IMR-90 (cell line): Measurements from ENCODE around the gene KCNJ16. TPM values are rescaled to one million over a fixed set of nuclear protein-coding genes. Genes with fewer than 3 reads are reported as not detected.

ENCODE experiments used
- ATAC-seq: fragments of 200-7000 bp; cut with Tn5 transposase; 2 replicates; pipeline ENCODE4 v1.9.1; 2020; ENCODE audit warnings: low read depth, mild to moderate bottlenecking, moderate library complexity
- BruUV-seq: library from RNA; stranded (reverse); fragments of 400-500 nt; replicated peaks from 2 replicates; lab custom pipeline; 2021; lab: Mats Ljungman, UMichigan
- CTCF ChIA-PET: fragments of 300-600 bp; formaldehyde crosslinking; extraction: SDS; loops from one replicate; lab custom pipeline; 2021; ENCODE audit warnings: antibody characterized with exemption; lab: Yijun Ruan, JAX
- POLR2A ChIA-PET: fragments of 300-600 bp; sonication (Branson Sonifier 250); formaldehyde crosslinking; loops from one replicate; lab custom pipeline; 2022; ENCODE audit warnings: antibody characterized with exemption; ENCODE audit not compliant: unreplicated experiment; lab: Charles Lee
- DNase-seq: peaks from one replicate; pipeline ENCODE4 v3.0.0; 2013
- H2AFZ ChIP-seq: replicated peaks from 2 replicates; pipeline ENCODE3; 2013; ENCODE audit warnings: low read length, mild to moderate bottlenecking; ENCODE audit not compliant: poor library complexity
- H2AK5ac ChIP-seq: 2 replicates; pipeline ENCODE4 v1.6.1; 2013; ENCODE audit warnings: low read depth, low read length, inconsistent platforms
- H2AK9ac ChIP-seq: replicated peaks from 2 replicates; pipeline ENCODE3; 2013; ENCODE audit warnings: mild to moderate bottlenecking, low read depth, low read length, moderate library complexity; ENCODE audit not compliant: poor library complexity
- H2BK120ac ChIP-seq: 2 replicates; pipeline ENCODE4 v1.6.1; 2013; ENCODE audit warnings: low read depth, low read length, inconsistent platforms
- H2BK15ac ChIP-seq: 3 replicates; pipeline ENCODE4 v1.6.1; 2013; ENCODE audit warnings: low read depth, low read length, inconsistent platforms
- H2BK20ac ChIP-seq: 2 replicates; pipeline ENCODE4 v1.6.1; 2013; ENCODE audit warnings: low read depth, mild to moderate bottlenecking, inconsistent platforms, low read length, moderate library complexity
- H2BK5ac ChIP-seq: 2 replicates; pipeline ENCODE4 v1.6.1; 2013; ENCODE audit warnings: mild to moderate bottlenecking, low read depth, low read length, inconsistent platforms; ENCODE audit not compliant: poor library complexity, severe bottlenecking
- H3K14ac ChIP-seq: replicated peaks from 2 replicates; pipeline ENCODE4 v1.6.1; 2013; ENCODE audit warnings: low read depth, low read length, inconsistent platforms
- H3K18ac ChIP-seq: 2 replicates; pipeline ENCODE4 v1.6.1; 2013; ENCODE audit warnings: low read depth, low read length, control low read depth
- H3K23ac ChIP-seq: 2 replicates; pipeline ENCODE4 v1.6.1; 2013; ENCODE audit warnings: low read depth, low read length, inconsistent platforms
- H3K27ac ChIP-seq: 2 replicates; pipeline ENCODE4 v1.5.1; 2013; ENCODE audit warnings: mild to moderate bottlenecking, control low read depth, low read length; ENCODE audit not compliant: insufficient read depth
- H3K27me3 ChIP-seq: 2 replicates; pipeline ENCODE4 v1.6.1; 2013; ENCODE audit warnings: low read length; ENCODE audit not compliant: control insufficient read depth, insufficient read depth
- H3K36me3 ChIP-seq: 2 replicates; pipeline ENCODE4 v1.6.1; 2013; ENCODE audit warnings: low read length, mixed read lengths; ENCODE audit not compliant: control insufficient read depth, insufficient read depth
- H3K4ac ChIP-seq: 2 replicates; pipeline ENCODE4 v1.6.1; 2013; ENCODE audit warnings: low read depth, low read length, inconsistent platforms
- H3K4me1 ChIP-seq: 2 replicates; pipeline ENCODE4 v1.6.1; 2013; ENCODE audit warnings: low read length, mixed read lengths; ENCODE audit not compliant: control insufficient read depth, insufficient read depth
- H3K4me2 ChIP-seq: 2 replicates; pipeline ENCODE4 v1.6.1; 2013; ENCODE audit warnings: low read depth, mild to moderate bottlenecking, control low read depth, low read length, moderate library complexity
- H3K4me3 ChIP-seq: 2 replicates; pipeline ENCODE4 v1.5.1; 2013; ENCODE audit warnings: low read depth, mild to moderate bottlenecking, control low read depth, low read length, moderate library complexity; ENCODE audit not compliant: insufficient read depth
- H3K56ac ChIP-seq: 2 replicates; pipeline ENCODE4 v1.6.1; 2013; ENCODE audit warnings: low read length, inconsistent platforms; ENCODE audit not compliant: insufficient read depth; ENCODE audit errors: extremely low read depth
- H3K79me1 ChIP-seq, 2 experiments: 2 replicates each; pipeline ENCODE4 v1.6.1; 2013; ENCODE audit warnings: low read length in 2 of 2, inconsistent platforms in 1 of 2, low read depth in 1 of 2
- H3K9ac ChIP-seq: 2 replicates; pipeline ENCODE4 v1.6.1; 2013; ENCODE audit warnings: low read depth, low read length, control low read depth
- H3K9me1 ChIP-seq: 2 replicates; pipeline ENCODE4 v1.6.1; 2013; ENCODE audit warnings: low read length, inconsistent platforms; ENCODE audit not compliant: insufficient read depth
- H3K9me3 ChIP-seq: 2 replicates; pipeline ENCODE4 v1.6.1; 2013; ENCODE audit warnings: low read length; ENCODE audit not compliant: control insufficient read depth, insufficient read depth
- H4K20me1 ChIP-seq: 2 replicates; pipeline ENCODE4 v1.6.1; 2013; ENCODE audit warnings: low read length, inconsistent platforms; ENCODE audit not compliant: insufficient read depth
- H4K5ac ChIP-seq: 2 replicates; pipeline ENCODE4 v1.6.1; 2013; ENCODE audit warnings: mild to moderate bottlenecking, low read depth, low read length, control low read depth
- H4K8ac ChIP-seq, 2 experiments: 2 replicates each; pipeline ENCODE4 v1.6.1; 2013; ENCODE audit warnings: low read depth in 2 of 2, low read length in 2 of 2, control low read depth in 1 of 2, inconsistent platforms in 1 of 2
- H4K91ac ChIP-seq: 2 replicates; pipeline ENCODE4 v1.6.1; 2013; ENCODE audit warnings: low read depth, low read length, inconsistent platforms; ENCODE audit not compliant: insufficient read depth
- BHLHE40 ChIP-seq: fragments of 150-350 bp; IDR thresholded peaks from 2 replicates; pipeline ENCODE4 v1.6.1; 2016; ENCODE audit warnings: mild to moderate bottlenecking, low read depth, low read length
- CEBPB ChIP-seq: IDR thresholded peaks from 2 replicates; pipeline ENCODE4 v1.6.1; 2012; ENCODE audit warnings: low read depth, low read length, improper control_type of control experiment
- MAFK ChIP-seq: IDR thresholded peaks from 2 replicates; pipeline ENCODE4 v1.6.1; 2012; ENCODE audit warnings: low read depth, low read length, improper control_type of control experiment
- MXI1 ChIP-seq: IDR thresholded peaks from 2 replicates; pipeline ENCODE4 v1.6.1; 2012; ENCODE audit warnings: low read depth, mild to moderate bottlenecking, low read length, moderate library complexity, borderline replicate concordance
- POLR2A ChIP-seq: IDR thresholded peaks from 2 replicates; pipeline ENCODE4 v1.6.1; 2012; ENCODE audit warnings: mild to moderate bottlenecking, low read depth, low read length
- RCOR1 ChIP-seq: IDR thresholded peaks from 2 replicates; pipeline ENCODE4 v1.6.1; 2012; ENCODE audit warnings: mild to moderate bottlenecking, low read length, improper control_type of control experiment; ENCODE audit not compliant: insufficient replicate concordance
- RFX5 ChIP-seq: IDR thresholded peaks from 2 replicates; pipeline ENCODE4 v1.8.0; 2012; ENCODE audit warnings: low read depth, mild to moderate bottlenecking, low read length, moderate library complexity
- SMC3 ChIP-seq: fragments of 150-350 bp; IDR thresholded peaks from 2 replicates; pipeline ENCODE4 v1.6.1; 2016; ENCODE audit warnings: low read depth, mild to moderate bottlenecking, antibody characterized with exemption, low read length, moderate library complexity
- WGBS, 2 experiments: methylation state at CpG; one replicate each; pipeline versions ENCODE4 v1.1.5 to v1.1.7; 2013; ENCODE audit warnings: missing lambda C conversion rate in 2 of 2; ENCODE audit not compliant: insufficient read length in 1 of 2; ENCODE audit errors: extremely low coverage in 2 of 2; 5-methylcytosine and 5-hydroxymethylcytosine counted together
- dilution Hi-C: fragments of 300-500 bp; cut with HindIII; formaldehyde crosslinking; loops from one replicate; pipeline ENCODE4 v1.14.3; 2018; ENCODE audit warnings: low sequenced_read_pairs; ENCODE audit not compliant: unreplicated experiment
- in situ Hi-C: fragments of 300-500 bp; cut with MboI; formaldehyde crosslinking; loops from 3 replicates; pipeline ENCODE4 v1.14.3; 2019; ENCODE audit warnings: low sequenced_read_pairs, inconsistent platforms, mixed read lengths
- intact Hi-C: fragments of 100-400 bp; cut with micrococcal nuclease; formaldehyde crosslinking; loops from 2 replicates; pipeline ENCODE4 v1.10.0; 2022
- polyA plus RNA-seq, 3 experiments: library from polyadenylated mRNA; depleted of rRNA; stranded (reverse); fragments of >200 nt; gene quantifications; 2 replicates each; pipeline ENCODE4 v1.2.3, GENCODE V29; 2012; ENCODE audit warnings: low replicate concordance in 1 of 3
- total RNA-seq: library from RNA; depleted of rRNA; stranded (reverse); fragments of >200 nt; gene quantifications from 2 replicates; pipeline ENCODE4 v1.2.3, GENCODE V29; 2012
- TF ChIP-seq, protein P1 (sequence below): fragments of 150-350 bp; IDR thresholded peaks from 2 replicates; pipeline ENCODE4 v1.6.1; 2016; ENCODE audit warnings: low read depth, mild to moderate bottlenecking, low read length, moderate library complexity, borderline replicate concordance

KCNJ16 gene
- total and polyA plus RNA-seq, 2 of the 4 experiments (the other 2 are of a cell fraction) = not detected

- ATAC-seq = no peak
- Histone ChIP-seq H3K79me1 (no peaks in the 10 kb centered on the region), H3K4me1 (no peaks in the 10 kb centered on the region), H4K8ac (no peak overlapping the region), H2AFZ (no peak overlapping the region), H2BK20ac (no peak overlapping the region), H3K14ac (no peak overlapping the region), H4K5ac (no peak overlapping the region), H2AK9ac (no peak overlapping the region), H4K91ac (no peak overlapping the region), H3K27me3 (no peaks in the 10 kb centered on the region), H4K20me1 (no peaks in the 10 kb centered on the region), H2AK5ac (no peak overlapping the region), H3K4me3 (no peak overlapping the region), H2BK15ac (no peak overlapping the region), H3K9ac (no peak overlapping the region), H3K9me3 (no peaks in the 10 kb centered on the region), H3K36me3 (no peaks in the 10 kb centered on the region), H3K9me1 (no peaks in the 10 kb centered on the region), H3K4me2 (no peak overlapping the region), H2BK120ac (no peak overlapping the region), H3K23ac (no peak overlapping the region), H2BK5ac (no peak overlapping the region), H3K56ac (no peak overlapping the region), H3K4ac (no peak overlapping the region), H3K27ac (no peak overlapping the region), H3K18ac (no peak overlapping the region)
- TF ChIP-seq BHLHE40 = no peak
- no peak for TF ChIP-seq MXI1
- TF ChIP-seq, protein P1, sequence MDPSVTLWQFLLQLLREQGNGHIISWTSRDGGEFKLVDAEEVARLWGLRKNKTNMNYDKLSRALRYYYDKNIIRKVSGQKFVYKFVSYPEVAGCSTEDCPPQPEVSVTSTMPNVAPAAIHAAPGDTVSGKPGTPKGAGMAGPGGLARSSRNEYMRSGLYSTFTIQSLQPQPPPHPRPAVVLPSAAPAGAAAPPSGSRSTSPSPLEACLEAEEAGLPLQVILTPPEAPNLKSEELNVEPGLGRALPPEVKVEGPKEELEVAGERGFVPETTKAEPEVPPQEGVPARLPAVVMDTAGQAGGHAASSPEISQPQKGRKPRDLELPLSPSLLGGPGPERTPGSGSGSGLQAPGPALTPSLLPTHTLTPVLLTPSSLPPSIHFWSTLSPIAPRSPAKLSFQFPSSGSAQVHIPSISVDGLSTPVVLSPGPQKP = no peak
- TF ChIP-seq RFX5 = no peak
- no peak for TF ChIP-seq SMC3
- TF ChIP-seq CEBPB = no peak
- no peak for TF ChIP-seq RCOR1
- no peak for TF ChIP-seq POLR2A
- no peak for TF ChIP-seq MAFK
- ChIA-PET CTCF (no interaction called here), POLR2A (no interaction called here)
- dilution Hi-C loops = no loop called here
- intact Hi-C loops = no loop called here
- in situ Hi-C loops = no loop called here
- DNase-seq = no peak
- WGBS, 2 experiments = 100% methylated on average over 1 of the region's 4 CpGs; no CpG with 5 or more reads in 1 of the 2 experiments
- BruUV-seq = no TSS peak
These were observed 108.5 kb downstream of the KCNJ16 start for GRCh38 chr17:70183508-70183907.
